Left forelimb (tissue), 1 donor: Measurements from ENCODE around the gene GPR160.
"Not testable (repeated sequence)": the region's sequence is repeated elsewhere in the genome, so short reads cannot be mapped to it uniquely, and the experiment has no call there.

ENCODE experiments used
- DNase-seq: peaks from one replicate; pipeline ENCODE4 v3.0.0-alpha.2; 2018; ENCODE audit warnings: low spot score

The GPR160 gene

GRCh38 chr3:170037463-170038433, at the start of gene GPR160:
Gene GPR160 (plus strand): TSS chr3:170037995. CDS start chr3:170083973, 45,978 bp downstream.
- no peak for DNase-seq

GRCh38 chr3:169990431-169990830, 47.4 kb upstream of the GPR160 start:
- no peak for DNase-seq

- no peak for DNase-seq
Observed at GRCh38 chr3:169992156-169992555, 45.6 kb upstream of the GPR160 start.

GRCh38 chr3:169992781-169993180, 45.0 kb upstream of the GPR160 start:
- DNase-seq: no peak

GRCh38 chr3:169993761-169994160, 44.0 kb upstream of the GPR160 start:
- DNase-seq: no peak

GRCh38 chr3:169996063-169996462, 41.7 kb upstream of the GPR160 start:
- no peak for DNase-seq

- DNase-seq: no peak
Observed at GRCh38 chr3:169998668-169999131, 39.1 kb upstream of the GPR160 start.

- DNase-seq: no peak
Observed at GRCh38 chr3:169999433-169999832, 38.4 kb upstream of the GPR160 start.

GRCh38 chr3:170000051-170000450, 37.7 kb upstream of the GPR160 start:
- no peak for DNase-seq

- no peak for DNase-seq
Observed at GRCh38 chr3:170002231-170002630, 35.6 kb upstream of the GPR160 start.

GRCh38 chr3:170002879-170003278, 34.9 kb upstream of the GPR160 start:
- DNase-seq: no peak

- DNase-seq: no peak
Observed at GRCh38 chr3:170003881-170004356, 33.9 kb upstream of the GPR160 start.

- no peak for DNase-seq
Observed at GRCh38 chr3:170007031-170007663, 30.6 kb upstream of the GPR160 start.

- no peak for DNase-seq
Observed at GRCh38 chr3:170010498-170010897, 27.3 kb upstream of the GPR160 start.

GRCh38 chr3:170012683-170013400, 25.0 kb upstream of the GPR160 start:
- DNase-seq: no peak

GRCh38 chr3:170016057-170016456, 21.7 kb upstream of the GPR160 start:
- no peak for DNase-seq

GRCh38 chr3:170019306-170019705, 18.5 kb upstream of the GPR160 start:
- not testable (repeated sequence) for DNase-seq

- DNase-seq: no peak
Observed at GRCh38 chr3:170021083-170021482, 16.7 kb upstream of the GPR160 start.

GRCh38 chr3:170022336-170022735, 15.5 kb upstream of the GPR160 start:
- no peak for DNase-seq

GRCh38 chr3:170023165-170023564, 14.6 kb upstream of the GPR160 start:
- no peak for DNase-seq

GRCh38 chr3:170024581-170024980, 13.2 kb upstream of the GPR160 start:
- DNase-seq: no peak
